Aorta (tissue), 5 donors: ENCODE data around the gene LRMDA. TPM values are rescaled to one million over a fixed set of nuclear protein-coding genes. Genes with fewer than 3 reads are reported as not detected.

Source experiments
- ATAC-seq: fragments of 200-7000 bp; cut with Tn5 transposase; one replicate; pipeline ENCODE4 v1.9.1; 2022; ENCODE audit warnings: moderate library complexity; ENCODE audit not compliant: low FRiP score
- DNase-seq, 2 donors: peaks; one replicate each; pipeline ENCODE4 v3.0.0-alpha.2; 2020
- H3K27ac ChIP-seq, 2 donors: one replicate each; pipeline ENCODE4 v1.5.1; 2013; ENCODE audit warnings: low read length in 2 of 2, mild to moderate bottlenecking in 2 of 2, moderate library complexity in 2 of 2, control low read depth in 1 of 2, inconsistent platforms in 1 of 2, low read depth in 1 of 2
- H3K27me3 ChIP-seq, 2 donors: one replicate each; pipeline ENCODE4 v1.6.1; 2013; ENCODE audit warnings: control low read depth in 1 of 2, low read length in 1 of 2, mild to moderate bottlenecking in 1 of 2, moderate library complexity in 1 of 2; ENCODE audit not compliant: insufficient read depth in 2 of 2, control insufficient read depth in 1 of 2
- H3K36me3 ChIP-seq, 2 donors: one replicate each; pipeline ENCODE4 v1.6.1; 2013; ENCODE audit warnings: control low read depth in 1 of 2, low read length in 1 of 2, mild to moderate bottlenecking in 1 of 2; ENCODE audit not compliant: insufficient read depth in 2 of 2, control insufficient read depth in 1 of 2
- H3K4me1 ChIP-seq, 2 donors: one replicate each; pipeline ENCODE4 v1.6.1; 2013; ENCODE audit warnings: low read length in 2 of 2, control low read depth in 1 of 2, mild to moderate bottlenecking in 1 of 2, moderate library complexity in 1 of 2; ENCODE audit not compliant: insufficient read depth in 2 of 2, control insufficient read depth in 1 of 2
- H3K4me3 ChIP-seq, 2 donors: one replicate each; pipeline ENCODE4 v1.5.1; 2013; ENCODE audit warnings: low read length in 2 of 2, control low read depth in 1 of 2, mild to moderate bottlenecking in 1 of 2
- H3K9me3 ChIP-seq: one replicate; pipeline ENCODE4 v1.6.1; 2013; ENCODE audit warnings: mild to moderate bottlenecking, low read length; ENCODE audit not compliant: control insufficient read depth
- WGBS, 2 donors: extraction: QIAGEN DNeasy Blood & Tissue Kit; methylation state at CpG; one replicate each; pipeline ENCODE4 v1.1.7; 2013; 5-methylcytosine and 5-hydroxymethylcytosine counted together
- intact Hi-C, 2 donors: fragments of 100-400 bp; cut with DNase I; formaldehyde crosslinking; loops; one replicate each; pipeline versions ENCODE4 v1.14.2 to v1.15.0; 2022
- polyA plus RNA-seq, 2 donors: library from polyadenylated mRNA; stranded (reverse); fragments of 200-250 nt; gene quantifications; one replicate each; pipeline ENCODE4 v1.2.3, GENCODE V29; 2013
- total RNA-seq, 2 donors: library from RNA; stranded (reverse); fragmentation: NEBNext Ultra II Directional; extraction: Animal tissue kit (Norgen Biotek cat#: 25700); gene quantifications; one replicate each; pipeline ENCODE4 v1.2.1, GENCODE V29; 2021
- donor health status: healthy with polysubstance abuse.
- donor health status: Bipolar disorder and iron deficiency.
- donor health status: DM: no; HTN: no; CAD: no.
- donor health status: DM: no; HTN: no; CAD: no.
- donor health status: DM: yes; HTN: yes; CAD: no.

LRMDA gene
- total and polyA plus RNA-seq, 4 donors = 7.4 to 25.7 (median 14.7) TPM

- WGBS, 2 donors = 72 to 82% methylated on average over 5 of the region's 5 CpGs
- intact Hi-C loops = no loop called here
These were observed 393.8 kb downstream of the LRMDA start for GRCh38 chr10:75825235-75825634.

GRCh38 chr10:75825661-75826060, 394.2 kb downstream of the LRMDA start:
- H3K27ac ChIP-seq = no peak overlapping the region
- H3K27me3 ChIP-seq = no peaks in the 10 kb centered on the region
- intact Hi-C loops = no loop called here
- WGBS, 2 donors = 66 to 72% methylated on average over 5 of the region's 5 CpGs
- H3K36me3 ChIP-seq = no peaks in the 10 kb centered on the region
- DNase-seq (no peak), ATAC-seq (no peak)
- H3K4me3 ChIP-seq = no peak overlapping the region
- H3K4me1 ChIP-seq = peaks cover 0 to 6% of the 10 kb centered on the region in 2 donors
- no peaks in the 10 kb centered on the region for H3K9me3 ChIP-seq

More at GRCh38 chr10:75825235-75825634, 393.8 kb downstream of the LRMDA start:
- H3K27me3 ChIP-seq = no peaks in the 10 kb centered on the region
- H3K9me3 ChIP-seq = no peaks in the 10 kb centered on the region
- H3K4me3 ChIP-seq = no peak overlapping the region
- no peaks in the 10 kb centered on the region for H3K36me3 ChIP-seq
- ATAC-seq (no peak), DNase-seq (no peak)
- no peak overlapping the region for H3K27ac ChIP-seq
- H3K4me1 ChIP-seq = peaks cover 0 to 6% of the 10 kb centered on the region in 2 donors

GRCh38 chr10:75826846-75827245, 395.4 kb downstream of the LRMDA start:
- DNase-seq = no peak
- no peaks in the 10 kb centered on the region for H3K27me3 ChIP-seq
- 77 to 97% methylated on average over 5 of the region's 5 CpGs for WGBS, 2 donors
- no peak overlapping the region for H3K27ac ChIP-seq
- no peak for ATAC-seq
- peaks cover 0 to 6% of the 10 kb centered on the region in 2 donors for H3K4me1 ChIP-seq
- no peak overlapping the region for H3K4me3 ChIP-seq
- H3K9me3 ChIP-seq = no peaks in the 10 kb centered on the region
- intact Hi-C loops = no loop called here
- H3K36me3 ChIP-seq = no peaks in the 10 kb centered on the region

- WGBS, 2 donors = 95 to 96% methylated on average over 5 of the region's 5 CpGs
These were observed 396.2 kb downstream of the LRMDA start for GRCh38 chr10:75827587-75828021.

GRCh38 chr10:75828413-75828812, 397.0 kb downstream of the LRMDA start:
- intact Hi-C loops = no loop called here
- peaks cover 0 to 6% of the 10 kb centered on the region in 2 donors for H3K4me1 ChIP-seq
- ATAC-seq (no peak), DNase-seq (no peak)
- H3K4me3 ChIP-seq = no peak overlapping the region
- H3K36me3 ChIP-seq = no peaks in the 10 kb centered on the region
- H3K27ac ChIP-seq = no peak overlapping the region
- H3K9me3 ChIP-seq = no peaks in the 10 kb centered on the region
- WGBS, 2 donors = 14 to 25% methylated on average over 3 of the region's 3 CpGs
- H3K27me3 ChIP-seq = no peaks in the 10 kb centered on the region

More at GRCh38 chr10:75827587-75828021, 396.2 kb downstream of the LRMDA start:
- Histone ChIP-seq H3K27me3 (no peaks in the 10 kb centered on the region), H3K4me3 (no peak overlapping the region), H3K9me3 (no peaks in the 10 kb centered on the region), H3K36me3 (no peaks in the 10 kb centered on the region), H3K27ac (no peak overlapping the region), H3K4me1 (peaks cover 0 to 6% of the 10 kb centered on the region in 2 donors)
- intact Hi-C loops = no loop called here
- ATAC-seq = no peak
- DNase-seq = no peak

- Histone ChIP-seq H3K27ac (no peak overlapping the region), H3K4me1 (no peaks in the 10 kb centered on the region), H3K4me3 (no peak overlapping the region), H3K9me3 (no peaks in the 10 kb centered on the region), H3K27me3 (no peaks in the 10 kb centered on the region), H3K36me3 (no peaks in the 10 kb centered on the region)
- 96% methylated on average over 3 of the region's 3 CpGs for WGBS, 2 donors
- ATAC-seq = no peak
- no peak for DNase-seq
- intact Hi-C loops = no loop called here
These were observed 404.6 kb downstream of the LRMDA start for GRCh38 chr10:75836064-75836463.

- DNase-seq = no peak
- H3K9me3 ChIP-seq = no peaks in the 10 kb centered on the region
- no peak overlapping the region for H3K4me3 ChIP-seq
- H3K27ac ChIP-seq = no peak overlapping the region
- no peaks in the 10 kb centered on the region for H3K27me3 ChIP-seq
- intact Hi-C loops = no loop called here
- H3K36me3 ChIP-seq = no peaks in the 10 kb centered on the region
- 55 to 61% methylated on average over 1 of the region's 1 CpG for WGBS, 2 donors
- no peak for ATAC-seq
- H3K4me1 ChIP-seq = no peaks in the 10 kb centered on the region
These were observed 407.1 kb downstream of the LRMDA start for GRCh38 chr10:75838486-75838885.

- Histone ChIP-seq H3K27ac (no peak overlapping the region), H3K4me1 (no peaks in the 10 kb centered on the region), H3K27me3 (no peaks in the 10 kb centered on the region), H3K9me3 (no peaks in the 10 kb centered on the region), H3K4me3 (no peak overlapping the region), H3K36me3 (no peaks in the 10 kb centered on the region)
- DNase-seq (no peak), ATAC-seq (no peak)
- WGBS, 2 donors = 96 to 100% methylated on average over 2 of the region's 2 CpGs
- intact Hi-C loops = no loop called here
These were observed 407.6 kb downstream of the LRMDA start for GRCh38 chr10:75839020-75839419.

GRCh38 chr10:75841266-75841665, 409.8 kb downstream of the LRMDA start:
- no peak overlapping the region for H3K4me3 ChIP-seq

More at GRCh38 chr10:75841266-75841665, 409.8 kb downstream of the LRMDA start:
- Histone ChIP-seq H3K36me3 (no peaks in the 10 kb centered on the region), H3K27ac (no peak overlapping the region), H3K27me3 (no peaks in the 10 kb centered on the region), H3K9me3 (no peaks in the 10 kb centered on the region), H3K4me1 (no peaks in the 10 kb centered on the region)
- ATAC-seq = no peak
- DNase-seq = no peak
- intact Hi-C loops = no loop called here
- WGBS, 2 donors = 92 to 93% methylated on average over 3 of the region's 3 CpGs
